Type B pancreatic cell (in vitro differentiated cells): ENCODE data around the gene POMC. TPM values are rescaled to one million over a fixed set of nuclear protein-coding genes. Genes with fewer than 3 reads are reported as not detected.

Experiments used
- DNase-seq: peaks from one replicate; pipeline ENCODE4 v3.0.0; 2021; ENCODE audit warnings: mixed read lengths; ENCODE audit not compliant: unreplicated experiment; ENCODE audit errors: extremely low spot score
- H3K27ac Mint-ChIP-seq: 2 replicates; pipeline ENCODE4 v1.8.0; 2021; ENCODE audit warnings: mild to moderate bottlenecking, mixed read lengths
- H3K27me3 Mint-ChIP-seq: 2 replicates; pipeline ENCODE4 v1.8.0; 2021; ENCODE audit warnings: mixed read lengths
- H3K36me3 Mint-ChIP-seq: 2 replicates; pipeline ENCODE4 v1.8.0; 2021; ENCODE audit warnings: mixed read lengths
- H3K4me1 Mint-ChIP-seq: one replicate; pipeline ENCODE4 v1.8.0; 2021; ENCODE audit warnings: mixed read lengths; ENCODE audit not compliant: unreplicated experiment
- H3K4me3 Mint-ChIP-seq: 2 replicates; pipeline ENCODE4 v1.8.0; 2021; ENCODE audit warnings: mild to moderate bottlenecking, mixed read lengths
- H3K9me3 Mint-ChIP-seq: 2 replicates; pipeline ENCODE4 v1.8.0; 2021; ENCODE audit warnings: mixed read lengths
- total RNA-seq: library from RNA; stranded (reverse); gene quantifications from 2 replicates; pipeline ENCODE4 v1.2.1, GENCODE V29; 2021; ENCODE audit warnings: low replicate concordance
- TF ChIP-seq, protein P1 (sequence below): fragments of 200-600 bp; sonication (generic); conservative IDR thresholded peaks from 2 replicates; pipeline ENCODE4 v1.5.0; 2021; ENCODE audit warnings: antibody characterized with exemption, mild to moderate bottlenecking

Gene POMC
- total RNA-seq, 1 donor from 2014 or later = 0.87 TPM

DNA sequence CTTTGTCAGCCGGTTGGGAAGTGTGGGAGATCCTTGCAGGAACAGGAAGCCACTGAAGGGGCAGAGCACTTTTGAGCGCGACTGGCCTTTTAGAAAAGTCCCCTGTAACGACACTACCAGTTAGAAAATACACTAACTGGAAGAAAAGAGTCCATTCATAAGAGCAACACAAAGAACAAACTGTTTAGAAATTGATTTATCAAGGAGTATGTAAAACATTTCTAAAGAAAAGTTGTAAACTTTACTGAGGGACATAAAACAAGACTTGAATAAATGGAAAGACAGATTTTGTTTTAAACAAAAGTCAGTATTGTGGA, 29.8 kb upstream of the POMC start:
- no peak for DNase-seq
- H3K4me1 Mint-ChIP-seq = peaks cover 12% of the 10 kb centered on the region
- H3K4me3 Mint-ChIP-seq = no peak overlapping the region
- H3K27me3 Mint-ChIP-seq = no peaks in the 10 kb centered on the region
- TF ChIP-seq, protein P1, sequence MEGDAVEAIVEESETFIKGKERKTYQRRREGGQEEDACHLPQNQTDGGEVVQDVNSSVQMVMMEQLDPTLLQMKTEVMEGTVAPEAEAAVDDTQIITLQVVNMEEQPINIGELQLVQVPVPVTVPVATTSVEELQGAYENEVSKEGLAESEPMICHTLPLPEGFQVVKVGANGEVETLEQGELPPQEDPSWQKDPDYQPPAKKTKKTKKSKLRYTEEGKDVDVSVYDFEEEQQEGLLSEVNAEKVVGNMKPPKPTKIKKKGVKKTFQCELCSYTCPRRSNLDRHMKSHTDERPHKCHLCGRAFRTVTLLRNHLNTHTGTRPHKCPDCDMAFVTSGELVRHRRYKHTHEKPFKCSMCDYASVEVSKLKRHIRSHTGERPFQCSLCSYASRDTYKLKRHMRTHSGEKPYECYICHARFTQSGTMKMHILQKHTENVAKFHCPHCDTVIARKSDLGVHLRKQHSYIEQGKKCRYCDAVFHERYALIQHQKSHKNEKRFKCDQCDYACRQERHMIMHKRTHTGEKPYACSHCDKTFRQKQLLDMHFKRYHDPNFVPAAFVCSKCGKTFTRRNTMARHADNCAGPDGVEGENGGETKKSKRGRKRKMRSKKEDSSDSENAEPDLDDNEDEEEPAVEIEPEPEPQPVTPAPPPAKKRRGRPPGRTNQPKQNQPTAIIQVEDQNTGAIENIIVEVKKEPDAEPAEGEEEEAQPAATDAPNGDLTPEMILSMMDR = no peak
- H3K36me3 Mint-ChIP-seq = no peaks in the 10 kb centered on the region
- H3K9me3 Mint-ChIP-seq = no peaks in the 10 kb centered on the region
- no peak overlapping the region for H3K27ac Mint-ChIP-seq

DNA sequence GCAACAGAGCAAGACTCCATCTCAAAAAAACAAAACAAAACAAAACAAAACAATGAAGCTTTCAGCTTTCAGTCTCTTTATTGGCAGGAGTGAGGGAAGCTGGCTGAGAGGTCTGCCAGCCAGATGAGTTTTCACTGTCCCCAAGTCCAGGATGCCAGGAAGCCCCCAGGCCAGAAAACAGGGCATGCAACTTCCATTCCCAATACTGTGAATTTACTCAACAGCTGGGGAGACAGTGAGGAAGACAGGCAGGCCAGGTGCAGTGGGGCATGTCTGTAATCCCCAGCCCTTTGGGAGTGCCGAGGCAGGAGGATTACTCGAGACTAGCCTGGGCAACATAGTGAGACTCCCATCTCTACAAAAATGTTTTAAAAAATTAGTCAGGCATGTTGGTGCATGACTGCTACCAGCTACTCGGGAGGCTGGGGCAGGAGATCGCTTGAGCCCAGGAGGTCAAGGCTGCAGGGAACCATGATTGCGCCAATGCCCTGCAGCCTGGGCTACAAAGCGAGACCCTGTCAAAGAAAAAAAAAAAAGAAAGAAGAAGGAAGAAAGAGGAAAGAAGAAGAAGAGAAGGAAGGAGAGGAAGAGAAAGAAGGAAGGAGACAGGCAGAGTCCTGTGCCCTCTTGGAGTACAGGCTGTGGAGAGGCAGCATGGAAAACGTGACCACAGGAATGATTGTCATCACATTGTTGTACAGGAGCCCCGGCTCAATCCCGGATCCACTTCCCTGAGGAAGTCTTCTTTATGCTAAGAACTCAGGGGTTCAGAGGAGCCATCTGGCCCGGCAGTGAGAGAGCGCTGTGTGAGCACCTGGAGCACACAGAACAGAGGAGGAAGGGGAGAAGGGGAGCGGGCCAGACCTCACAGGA, 29.2 kb upstream of the POMC start:
- DNase-seq = no peak
- Mint-ChIP-seq H3K27me3 (no peaks in the 10 kb centered on the region), H3K27ac (no peak overlapping the region), H3K4me1 (peaks cover 13% of the 10 kb centered on the region), H3K36me3 (no peaks in the 10 kb centered on the region), H3K9me3 (no peaks in the 10 kb centered on the region), H3K4me3 (no peak overlapping the region)
- TF ChIP-seq, protein P1 = no peak

DNA sequence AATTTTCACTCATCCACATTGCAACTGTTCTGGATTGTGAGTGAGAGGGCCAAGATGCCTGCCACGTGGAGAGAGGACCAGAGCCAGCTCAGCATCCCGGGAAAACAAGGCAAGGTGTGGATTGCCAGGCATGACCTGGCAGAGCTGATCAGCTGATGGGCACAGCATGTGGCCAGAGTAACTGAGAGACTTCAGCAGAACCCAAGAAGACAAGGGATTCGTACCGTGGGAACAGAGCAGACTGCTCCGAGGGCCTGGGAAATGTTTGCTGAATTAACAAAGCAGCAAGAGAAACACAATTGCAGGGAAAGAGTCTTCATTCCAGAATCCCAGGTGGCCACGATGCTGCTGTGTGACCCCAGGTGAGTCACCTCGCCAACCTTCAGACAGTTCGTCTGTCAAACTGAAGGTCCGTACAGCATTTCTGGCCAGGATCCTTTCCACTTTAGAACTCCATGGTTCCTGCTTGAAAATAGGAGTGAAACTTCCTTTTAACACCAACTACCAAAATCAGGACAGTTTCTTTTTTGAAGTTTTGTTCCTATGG, 26.3 kb upstream of the POMC start:
- Mint-ChIP-seq H3K9me3 (peaks cover 4% of the 10 kb centered on the region), H3K36me3 (no peaks in the 10 kb centered on the region), H3K4me1 (peaks cover 20% of the 10 kb centered on the region), H3K27ac (no peak overlapping the region), H3K4me3 (no peak overlapping the region), H3K27me3 (no peaks in the 10 kb centered on the region)
- DNase-seq = no peak
- TF ChIP-seq, protein P1 = no peak

DNA sequence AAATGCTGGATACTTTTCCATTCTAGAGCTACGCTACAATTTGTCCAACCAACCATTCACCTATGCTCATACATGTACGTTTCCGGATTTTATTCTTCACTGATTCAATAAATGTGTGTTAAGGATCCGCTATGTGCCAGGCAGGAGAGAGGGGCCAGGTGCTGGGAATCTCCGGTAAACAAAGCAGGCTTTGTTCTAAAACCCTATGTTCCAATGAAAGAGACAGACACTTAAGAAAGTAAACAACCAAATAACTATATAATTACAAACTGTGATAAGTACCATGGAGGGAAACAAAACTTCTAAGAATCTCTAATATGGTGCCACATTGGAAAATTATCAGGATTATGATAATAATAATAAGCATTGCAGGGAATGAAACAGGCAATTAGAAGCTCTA, 22.2 kb upstream of the POMC start:
- peaks cover 18% of the 10 kb centered on the region for H3K4me1 Mint-ChIP-seq
- H3K27ac Mint-ChIP-seq = no peak overlapping the region
- no peak overlapping the region for H3K4me3 Mint-ChIP-seq
- DNase-seq = no peak
- peaks cover 4% of the 10 kb centered on the region for H3K9me3 Mint-ChIP-seq
- no peaks in the 10 kb centered on the region for H3K36me3 Mint-ChIP-seq
- TF ChIP-seq, protein P1 = no peak
- H3K27me3 Mint-ChIP-seq = peaks cover 4% of the 10 kb centered on the region

DNA sequence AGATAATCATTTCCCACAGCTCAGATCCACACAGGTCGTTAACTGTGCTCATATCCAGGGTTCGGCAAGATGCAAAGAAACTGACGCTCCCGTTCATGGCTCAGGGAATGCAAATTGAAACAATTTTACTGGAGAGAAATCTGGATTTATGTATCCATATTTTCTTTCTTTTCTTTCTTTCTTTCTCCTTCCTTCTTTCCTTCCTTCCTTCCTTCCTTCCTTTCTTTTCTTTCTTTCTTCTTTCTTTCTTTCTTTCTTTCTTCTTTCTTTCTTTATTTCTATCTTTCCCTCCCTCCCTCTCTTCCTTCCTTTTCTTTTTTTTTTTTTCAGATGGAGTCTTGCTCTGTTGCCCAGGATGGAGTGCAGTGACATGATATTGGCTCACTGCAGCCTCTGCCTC, 20.0 kb upstream of the POMC start:
- TF ChIP-seq, protein P1 = no peak
- Mint-ChIP-seq H3K36me3 (no peaks in the 10 kb centered on the region), H3K4me3 (no peak overlapping the region), H3K27me3 (peaks cover 7% of the 10 kb centered on the region), H3K9me3 (peaks cover 7% of the 10 kb centered on the region), H3K27ac (no peak overlapping the region), H3K4me1 (peaks cover 19% of the 10 kb centered on the region)
- DNase-seq = no peak
